Kidney (tissue), 14 donors: ENCODE results near the gene IRX2. TPM values are rescaled to one million over a fixed set of nuclear protein-coding genes. Genes with fewer than 3 reads are reported as not detected.

Experiments used
- DNase-seq, 5 donors: peaks; one replicate each; pipeline ENCODE4 v3.0.0-alpha.2; 2013 to 2020
- FAIRE-seq: peaks from 2 replicates; lab custom pipeline; 2012; peaks lifted over from hg19 to GRCh38; lab: Jason Lieb, UNC
- H3K27ac ChIP-seq, 2 donors: one replicate each; pipeline ENCODE4 v1.7.0; 2013; ENCODE audit warnings: low read depth in 2 of 2, low read length in 2 of 2, inconsistent platforms in 1 of 2
- H3K27me3 ChIP-seq: one replicate; pipeline ENCODE4 v1.7.1; 2013; ENCODE audit warnings: low read length, inconsistent platforms; ENCODE audit not compliant: control insufficient read depth, insufficient read depth
- H3K36me3 ChIP-seq, 3 donors: one replicate each; pipeline versions ENCODE4 v1.7.0 to v1.7.1; 2013; ENCODE audit warnings: low read length in 3 of 3, control low read depth in 1 of 3, inconsistent platforms in 1 of 3; ENCODE audit not compliant: insufficient read depth in 3 of 3, control insufficient read depth in 2 of 3
- H3K4me1 ChIP-seq, 3 donors: one replicate each; pipeline versions ENCODE4 v1.7.0 to v1.7.1; 2013; ENCODE audit warnings: low read length in 3 of 3, inconsistent platforms in 1 of 3, low read depth in 1 of 3; ENCODE audit not compliant: control insufficient read depth in 2 of 3, insufficient read depth in 2 of 3
- H3K4me3 ChIP-seq, 3 donors: one replicate each; pipeline versions ENCODE4 v1.7.0 to v1.8.1; 2013; ENCODE audit warnings: low read length in 3 of 3, control low read depth in 1 of 3, inconsistent platforms in 1 of 3
- H3K9ac ChIP-seq, 3 donors: one replicate each; pipeline versions ENCODE4 v1.7.0 to v1.7.1; 2013; ENCODE audit warnings: low read length in 3 of 3, control low read depth in 1 of 3, inconsistent platforms in 1 of 3
- H3K9me3 ChIP-seq, 3 donors: one replicate each; pipeline versions ENCODE4 v1.7.0 to v1.7.1; 2013; ENCODE audit warnings: low read length in 3 of 3, control low read depth in 1 of 3, inconsistent platforms in 1 of 3; ENCODE audit not compliant: control insufficient read depth in 2 of 3, insufficient read depth in 1 of 3
- CTCF ChIP-seq: IDR thresholded peaks from 3 replicates; pipeline ENCODE4 v1.5.1; 2012; ENCODE audit warnings: mild to moderate bottlenecking, moderate library complexity, borderline replicate concordance; ENCODE audit not compliant: insufficient read depth; ENCODE audit errors: extremely low read depth
- intact Hi-C: fragments of 100-400 bp; cut with DNase I; formaldehyde crosslinking; loops from one replicate; pipeline ENCODE4 v1.11.1; 2022
- polyA plus RNA-seq: library from polyadenylated mRNA; stranded (reverse); fragments of 350-450 nt; fragmentation: Illumina TruSeq; extraction: RNeasy Lipid Tissue Mini Kit (QIAGEN cat#74804); gene quantifications from one replicate; pipeline ENCODE4 v1.2.3, GENCODE V29; 2014; ENCODE audit warnings: low read depth, low replicate concordance; ENCODE audit not compliant: insufficient read depth
- total RNA-seq: library from RNA; stranded (reverse); fragmentation: NEBNext Ultra II Directional; extraction: Animal tissue kit (Norgen Biotek cat#: 25700); gene quantifications from one replicate; pipeline ENCODE4 v1.2.1, GENCODE V29; 2021
- donor health status: control.
- donor health status: control.
- donor health status: control.
- donor health status: control.
- donor health status: control.
- donor health status: DM: yes; HTN: yes; CAD: no.
- donor health status: Normal renal cell carcinoma (clear cell type).

The IRX2 gene
- total and polyA plus RNA-seq, 2 donors from 2014 or later: 11.7 to 44.2 TPM

DNA sequence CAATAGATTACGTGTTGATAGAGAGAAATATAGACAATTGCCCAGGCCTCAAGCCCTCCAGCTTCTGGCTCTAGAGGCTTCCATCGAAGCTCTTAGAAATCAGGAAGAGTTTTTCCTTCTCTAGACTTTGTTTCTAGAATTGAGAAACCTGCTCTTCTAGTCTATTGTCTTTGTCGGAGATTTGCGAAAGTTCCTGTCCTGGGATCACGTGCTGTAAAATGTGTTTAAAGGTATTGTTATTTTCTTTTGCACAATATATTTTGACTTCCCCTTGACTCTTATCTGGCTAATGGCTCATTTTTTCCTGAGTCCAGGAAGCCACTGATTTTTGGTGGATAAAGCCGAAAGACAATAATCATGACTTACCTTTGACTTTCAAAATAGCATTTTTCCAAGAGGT, 32.1 kb downstream of the IRX2 start:
- Histone ChIP-seq H3K27me3 (no peaks in the 10 kb centered on the region), H3K36me3 (no peaks in the 10 kb centered on the region), H3K9me3 (no peaks in the 10 kb centered on the region), H3K9ac (no peak overlapping the region), H3K27ac (no peak overlapping the region), H3K4me1 (no peaks in the 10 kb centered on the region), H3K4me3 (no peak overlapping the region)
- no peak for DNase-seq
- no peak for TF ChIP-seq CTCF
- intact Hi-C loops: no loop called here
- FAIRE-seq: no peak

DNA sequence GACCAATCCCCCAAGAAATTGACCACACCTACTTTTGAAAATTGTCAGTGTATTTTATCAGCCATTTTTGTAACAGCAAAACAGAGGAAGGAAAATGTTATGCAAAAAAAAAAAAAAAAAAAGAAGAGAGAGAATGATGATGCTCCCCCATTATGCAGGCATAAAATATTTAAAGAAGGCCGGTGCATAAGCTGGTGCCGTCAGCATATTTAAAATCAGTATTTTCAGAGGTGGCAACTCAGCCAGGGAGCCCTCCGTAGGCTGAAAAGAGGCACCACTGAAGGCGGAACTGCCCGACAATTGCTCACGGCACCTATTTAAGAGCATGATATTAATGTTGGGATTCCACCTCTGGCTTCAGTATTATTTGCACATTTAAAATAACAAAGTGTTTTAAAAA, 33.4 kb downstream of the IRX2 start:
- Histone ChIP-seq H3K4me3 (no peak overlapping the region), H3K36me3 (no peaks in the 10 kb centered on the region), H3K4me1 (no peaks in the 10 kb centered on the region), H3K9ac (no peak overlapping the region), H3K27ac (no peak overlapping the region), H3K27me3 (no peaks in the 10 kb centered on the region), H3K9me3 (no peaks in the 10 kb centered on the region)
- intact Hi-C loops: no loop called here
- DNase-seq: no peak
- no peak for FAIRE-seq
- TF ChIP-seq CTCF: no peak

- Histone ChIP-seq H3K27me3 (no peaks in the 10 kb centered on the region), H3K4me3 (no peak overlapping the region), H3K4me1 (no peaks in the 10 kb centered on the region), H3K36me3 (no peaks in the 10 kb centered on the region), H3K9me3 (no peaks in the 10 kb centered on the region), H3K9ac (no peak overlapping the region), H3K27ac (no peak overlapping the region)
- intact Hi-C loops: no loop called here
- FAIRE-seq (no peak), DNase-seq (no peak)
- no peak for TF ChIP-seq CTCF
Observed at GRCh38 chr5:2715856-2716255, 35.6 kb downstream of the IRX2 start.

DNA sequence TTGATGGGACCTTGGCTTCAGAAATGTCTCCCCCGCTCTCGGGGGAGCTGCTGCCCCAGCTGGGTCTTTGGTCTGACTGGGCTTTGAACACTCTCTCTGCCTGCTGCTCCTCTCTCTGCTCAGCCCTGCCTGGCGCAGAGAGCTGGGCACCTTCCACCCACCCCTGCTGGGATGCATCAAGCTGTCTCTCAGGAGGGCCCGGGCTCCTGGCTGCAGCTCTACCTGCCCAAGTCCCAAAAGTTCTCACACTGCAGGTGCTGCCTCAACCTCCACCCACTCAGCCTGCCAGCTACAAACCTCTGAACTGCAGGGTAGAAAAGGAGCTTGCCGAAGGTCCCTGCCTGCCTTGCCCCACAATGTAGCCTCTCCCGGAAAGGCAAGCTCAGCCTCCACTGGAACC, 36.7 kb downstream of the IRX2 start:
- intact Hi-C loops: no loop called here
- Histone ChIP-seq H3K27me3 (no peaks in the 10 kb centered on the region), H3K27ac (no peak overlapping the region), H3K4me3 (no peak overlapping the region), H3K9ac (no peak overlapping the region), H3K9me3 (no peaks in the 10 kb centered on the region), H3K36me3 (no peaks in the 10 kb centered on the region), H3K4me1 (no peaks in the 10 kb centered on the region)
- FAIRE-seq (no peak), DNase-seq (no peak)
- TF ChIP-seq CTCF: no peak
